Measurements from ENCODE around the gene UQCR11. TPM values are rescaled to one million over a fixed set of nuclear protein-coding genes. Genes with fewer than 3 reads are reported as not detected.
A peak's percentile ranks its signal among the peaks of the same experiment; 100 is the strongest.
"Not testable (repeated sequence)": the region's sequence is repeated elsewhere in the genome, so short reads cannot be mapped to it uniquely, and the experiment has no call there.

The UQCR11 gene
- total and polyA plus RNA-seq, 5 donors from 2014 or later = 126 to 819 (median 574) TPM

DNA sequence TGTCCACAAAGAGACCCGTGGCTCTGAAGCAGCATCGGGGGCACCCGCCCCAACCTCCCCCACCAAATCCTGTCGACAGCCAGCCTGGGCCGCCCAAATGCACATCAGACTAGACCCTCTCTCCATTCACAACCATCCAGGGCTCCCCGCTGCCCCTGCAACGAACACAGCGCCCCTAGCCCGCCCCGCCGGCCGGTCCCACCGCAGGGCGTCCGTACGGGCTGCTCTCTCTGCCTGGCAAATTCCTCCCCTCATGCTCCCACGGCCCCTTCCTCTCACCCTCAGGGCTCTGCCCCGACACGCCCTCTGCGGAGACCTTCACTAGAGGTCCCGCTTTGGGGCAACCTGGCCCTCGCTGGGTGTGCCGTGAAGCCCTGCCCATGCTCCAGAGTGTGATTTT is 40.0 kb upstream of the UQCR11 start:
- Mint-ChIP-seq H3K27ac (no peak overlapping the region), H3K4me1 (peaks cover 0 to 10% (median 3%) of the 10 kb centered on the region in 4 donors), H3K36me3 (peaks cover 9% of the 10 kb centered on the region), H3K4me3 (no peak overlapping the region), H3K27me3 (no peaks in the 10 kb centered on the region), H3K9me3 (no peaks in the 10 kb centered on the region)
- H3K4me1 ChIP-seq (ENCODE audit: control insufficient read depth, insufficient read depth, low read length, poor library complexity, severe bottlenecking) = peaks cover 2% of the 10 kb centered on the region
- DNase-seq (no peak), ATAC-seq (ENCODE audit: low read depth in 2 of 2) (no peak)
- H3K9me3 ChIP-seq (ENCODE audit: control insufficient read depth in 2 of 2, low read length in 2 of 2) = no peaks in the 10 kb centered on the region
- no peaks in the 10 kb centered on the region for H3K27me3 ChIP-seq (ENCODE audit: control insufficient read depth, insufficient read depth, low read length)
- no peak overlapping the region for H3K4me3 ChIP-seq (ENCODE audit: low read depth, low read length)
- no peak overlapping the region for H3K27ac ChIP-seq (ENCODE audit: insufficient read depth, low read length, poor library complexity, severe bottlenecking)
- peaks cover 17% of the 10 kb centered on the region for H3K36me3 ChIP-seq (ENCODE audit: control insufficient read depth, insufficient read depth, low read length)

GRCh38 chr19:1644070-1644469 is 38.8 kb upstream of the UQCR11 start:
- peaks cover 19% of the 10 kb centered on the region for H3K36me3 ChIP-seq (ENCODE audit: control insufficient read depth, insufficient read depth, low read length)

DNA sequence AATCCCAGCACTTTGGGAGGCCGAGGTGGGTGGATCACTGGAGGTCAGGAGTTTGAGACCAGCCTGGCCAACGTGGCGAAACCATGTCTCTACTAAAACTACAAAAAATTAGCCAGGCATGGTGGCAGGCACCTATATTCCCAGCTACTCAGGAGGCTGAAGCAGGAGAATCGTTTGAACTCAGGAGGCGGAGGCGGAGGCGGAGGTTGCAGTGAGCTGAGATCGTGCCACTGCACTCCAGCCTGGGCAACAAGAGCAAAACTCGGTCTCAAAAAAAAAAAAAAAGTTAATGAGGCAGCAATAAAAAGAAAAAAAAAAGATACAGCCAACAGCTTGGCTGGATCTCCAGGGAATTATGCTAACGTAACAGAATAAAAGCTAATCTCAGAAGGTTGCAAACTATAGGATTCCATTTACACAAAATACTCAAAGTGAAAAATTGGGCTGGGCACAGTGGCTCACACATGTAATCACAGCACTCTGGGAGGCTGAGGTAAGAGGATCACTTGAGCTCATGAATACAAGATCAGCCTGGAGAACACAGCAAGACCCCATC is 35.7 kb upstream of the UQCR11 start:
- H3K27ac ChIP-seq (ENCODE audit: insufficient read depth, low read length, poor library complexity, severe bottlenecking); H3K9me3 Mint-ChIP-seq; H3K4me3 ChIP-seq (ENCODE audit: low read depth, low read length); H3K4me3 Mint-ChIP-seq; H3K4me1 Mint-ChIP-seq; H3K9me3 ChIP-seq (ENCODE audit: control insufficient read depth in 2 of 2, low read length in 2 of 2); DNase-seq; H3K4me1 ChIP-seq (ENCODE audit: control insufficient read depth, insufficient read depth, low read length, poor library complexity, severe bottlenecking); H3K27me3 ChIP-seq (ENCODE audit: control insufficient read depth, insufficient read depth, low read length); H3K27me3 Mint-ChIP-seq; ATAC-seq (ENCODE audit: low read depth in 2 of 2): not testable (repeated sequence)
- peaks cover 26% of the 10 kb centered on the region for H3K36me3 ChIP-seq (ENCODE audit: control insufficient read depth, insufficient read depth, low read length)
- H3K36me3 Mint-ChIP-seq = peaks cover 23% of the 10 kb centered on the region
- H3K27ac Mint-ChIP-seq = peak overlapping the region in 1 of 3 donors; percentile 25

More at GRCh38 chr19:1644070-1644469, 38.8 kb upstream of the UQCR11 start:
- no peak overlapping the region for H3K27ac ChIP-seq (ENCODE audit: insufficient read depth, low read length, poor library complexity, severe bottlenecking)
- Mint-ChIP-seq H3K9me3 (no peaks in the 10 kb centered on the region), H3K4me3 (no peak overlapping the region), H3K27me3 (no peaks in the 10 kb centered on the region), H3K4me1 (peaks cover 0 to 6% (median 3%) of the 10 kb centered on the region in 4 donors), H3K27ac (no peak overlapping the region), H3K36me3 (peaks cover 16% of the 10 kb centered on the region)
- ATAC-seq (ENCODE audit: low read depth in 2 of 2) (no peak), DNase-seq (no peak)
- H3K4me3 ChIP-seq (ENCODE audit: low read depth, low read length) = no peak overlapping the region
- no peaks in the 10 kb centered on the region for H3K9me3 ChIP-seq (ENCODE audit: control insufficient read depth in 2 of 2, low read length in 2 of 2)
- no peaks in the 10 kb centered on the region for H3K4me1 ChIP-seq (ENCODE audit: control insufficient read depth, insufficient read depth, low read length, poor library complexity, severe bottlenecking)
- H3K27me3 ChIP-seq (ENCODE audit: control insufficient read depth, insufficient read depth, low read length) = no peaks in the 10 kb centered on the region

DNA sequence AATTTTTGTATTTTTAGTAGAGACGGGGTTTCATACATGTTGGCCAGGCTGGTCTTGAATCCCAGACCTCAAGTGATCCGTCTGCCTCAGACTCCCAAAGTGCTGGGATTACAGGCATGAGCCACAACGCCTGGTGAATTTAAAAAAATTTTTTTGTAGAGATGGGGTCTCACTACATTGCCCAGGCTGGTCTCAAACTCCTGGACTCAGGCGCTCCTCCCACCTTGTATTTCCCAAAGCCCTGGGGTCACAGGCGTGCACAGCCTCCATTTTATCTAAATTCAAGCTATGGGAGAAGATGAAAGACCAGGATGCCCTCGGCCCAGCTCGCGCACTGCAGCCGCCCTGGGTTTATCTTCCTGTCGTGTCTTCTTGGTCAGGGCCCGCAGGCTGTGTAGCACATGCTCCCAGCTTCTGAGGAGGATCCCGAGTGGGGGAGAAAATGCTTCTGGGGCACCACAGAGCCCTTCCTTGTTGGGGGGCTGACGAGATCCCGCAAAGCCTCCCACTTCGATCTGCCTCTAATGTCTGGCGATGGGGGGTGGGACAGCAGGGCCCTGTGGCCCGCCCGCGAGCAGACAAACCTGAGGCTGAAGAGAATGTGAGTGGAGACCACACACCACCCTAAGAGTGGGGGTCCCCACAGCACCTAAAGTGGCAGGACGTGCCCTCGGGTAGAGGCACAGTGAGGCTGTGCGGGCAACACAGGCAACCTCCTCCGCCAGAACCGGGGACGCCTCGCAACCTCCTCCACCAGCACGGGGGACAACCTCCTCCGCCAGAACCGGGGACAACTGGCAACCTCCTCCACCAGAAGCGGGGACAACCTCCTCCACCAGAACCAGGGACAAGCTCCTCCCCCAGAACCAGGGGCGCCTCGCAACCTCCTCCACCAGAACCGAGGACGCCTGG is 31.3 kb upstream of the UQCR11 start:
- H3K4me1 ChIP-seq (ENCODE audit: control insufficient read depth, insufficient read depth, low read length, poor library complexity, severe bottlenecking) = no peaks in the 10 kb centered on the region
- H3K27ac ChIP-seq (ENCODE audit: insufficient read depth, low read length, poor library complexity, severe bottlenecking) = no peak overlapping the region
- Mint-ChIP-seq H3K9me3 (no peaks in the 10 kb centered on the region), H3K27me3 (no peaks in the 10 kb centered on the region), H3K36me3 (peaks cover 23% of the 10 kb centered on the region), H3K4me1 (peaks cover 0 to 10% (median 5%) of the 10 kb centered on the region in 4 donors), H3K4me3 (no peak overlapping the region), H3K27ac (peak overlapping the region in 1 of 3 donors; percentile 25)
- no peaks in the 10 kb centered on the region for H3K27me3 ChIP-seq (ENCODE audit: control insufficient read depth, insufficient read depth, low read length)
- no peak for DNase-seq
- peaks cover 30% of the 10 kb centered on the region for H3K36me3 ChIP-seq (ENCODE audit: control insufficient read depth, insufficient read depth, low read length)
- no peak for ATAC-seq (ENCODE audit: low read depth in 2 of 2)
- H3K4me3 ChIP-seq (ENCODE audit: low read depth, low read length) = no peak overlapping the region
- no peaks in the 10 kb centered on the region for H3K9me3 ChIP-seq (ENCODE audit: control insufficient read depth in 2 of 2, low read length in 2 of 2)

DNA sequence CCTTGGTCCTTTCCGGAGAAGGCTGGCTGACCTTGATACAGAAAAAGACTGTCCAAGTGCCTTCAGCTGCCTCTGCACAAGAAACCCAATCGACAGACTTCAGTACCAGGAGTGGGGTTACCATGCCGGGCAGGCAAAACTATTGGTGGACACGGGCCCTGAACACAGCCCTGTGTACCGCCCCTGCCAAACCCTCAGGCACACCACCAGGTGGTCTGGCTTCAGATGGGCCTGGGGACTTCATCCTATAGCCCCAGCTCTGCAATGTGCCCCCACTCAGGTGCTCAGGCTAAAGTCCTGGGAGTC is 29.6 kb upstream of the UQCR11 start:
- H3K4me3 Mint-ChIP-seq = no peak overlapping the region
- H3K4me1 Mint-ChIP-seq = peaks cover 0 to 10% (median 4%) of the 10 kb centered on the region in 4 donors
- Histone ChIP-seq H3K27me3 (ENCODE audit: control insufficient read depth, insufficient read depth, low read length) (no peaks in the 10 kb centered on the region), H3K36me3 (ENCODE audit: control insufficient read depth, insufficient read depth, low read length) (peaks cover 26% of the 10 kb centered on the region), H3K9me3 (ENCODE audit: control insufficient read depth in 2 of 2, low read length in 2 of 2) (no peaks in the 10 kb centered on the region), H3K4me1 (ENCODE audit: control insufficient read depth, insufficient read depth, low read length, poor library complexity, severe bottlenecking) (no peaks in the 10 kb centered on the region), H3K4me3 (ENCODE audit: low read depth, low read length) (no peak overlapping the region), H3K27ac (ENCODE audit: insufficient read depth, low read length, poor library complexity, severe bottlenecking) (no peak overlapping the region)
- H3K27ac Mint-ChIP-seq = no peak overlapping the region
- H3K27me3 Mint-ChIP-seq = no peaks in the 10 kb centered on the region
- H3K36me3 Mint-ChIP-seq = peaks cover 23% of the 10 kb centered on the region
- no peaks in the 10 kb centered on the region for H3K9me3 Mint-ChIP-seq
- no peak for DNase-seq
- ATAC-seq (ENCODE audit: low read depth in 2 of 2) = no peak

GRCh38 chr19:1634242-1634937 is 29.1 kb upstream of the UQCR11 start:
- Histone ChIP-seq H3K27me3 (ENCODE audit: control insufficient read depth, insufficient read depth, low read length) (no peaks in the 10 kb centered on the region), H3K4me1 (ENCODE audit: control insufficient read depth, insufficient read depth, low read length, poor library complexity, severe bottlenecking) (no peaks in the 10 kb centered on the region), H3K27ac (ENCODE audit: insufficient read depth, low read length, poor library complexity, severe bottlenecking) (no peak overlapping the region), H3K4me3 (ENCODE audit: low read depth, low read length) (no peak overlapping the region), H3K9me3 (ENCODE audit: control insufficient read depth in 2 of 2, low read length in 2 of 2) (no peaks in the 10 kb centered on the region), H3K36me3 (ENCODE audit: control insufficient read depth, insufficient read depth, low read length) (peaks cover 25% of the 10 kb centered on the region)
- Mint-ChIP-seq H3K9me3 (no peaks in the 10 kb centered on the region), H3K4me1 (peaks cover 0 to 10% (median 3%) of the 10 kb centered on the region in 4 donors), H3K27ac (no peak overlapping the region), H3K36me3 (peaks cover 18% of the 10 kb centered on the region), H3K27me3 (no peaks in the 10 kb centered on the region), H3K4me3 (no peak overlapping the region)
- no peak for ATAC-seq (ENCODE audit: low read depth in 2 of 2)
- no peak for DNase-seq

DNA sequence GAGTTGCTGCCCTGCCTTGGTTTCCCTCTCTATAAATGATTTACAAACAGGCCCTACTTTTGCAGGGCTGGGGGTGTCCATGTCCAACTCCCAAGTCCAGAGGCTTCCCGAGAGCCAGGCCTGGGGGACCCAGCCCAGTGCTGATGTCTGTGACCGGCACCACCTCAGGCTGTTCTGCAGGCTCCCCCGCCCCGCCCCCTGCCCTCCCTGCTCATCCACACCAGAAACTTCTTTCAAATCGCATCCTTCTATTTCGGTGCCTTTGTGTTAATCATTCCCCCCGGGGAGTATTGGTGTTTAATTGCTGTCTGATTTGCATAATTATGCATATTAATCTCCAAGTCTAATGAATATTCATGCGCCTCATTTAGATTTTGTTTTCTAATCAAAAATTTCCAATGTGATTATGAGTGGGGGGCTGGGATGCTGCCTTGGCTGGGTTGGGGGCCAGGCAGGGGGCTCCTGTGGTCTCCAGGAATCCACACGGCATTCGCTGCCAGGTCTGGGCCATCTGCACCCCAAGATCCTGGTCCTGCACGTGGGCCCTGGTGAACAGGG is 28.1 kb upstream of the UQCR11 start:
- Mint-ChIP-seq H3K27me3 (no peaks in the 10 kb centered on the region), H3K27ac (no peak overlapping the region)
- DNase-seq = no peak

More for the DNA sequence above, 28.1 kb upstream of the UQCR11 start:
- peaks cover 15% of the 10 kb centered on the region for H3K36me3 ChIP-seq (ENCODE audit: control insufficient read depth, insufficient read depth, low read length)
- no peak overlapping the region for H3K4me3 Mint-ChIP-seq
- peaks cover 0 to 3% (median under 1%) of the 10 kb centered on the region in 4 donors for H3K4me1 Mint-ChIP-seq
- H3K27me3 ChIP-seq (ENCODE audit: control insufficient read depth, insufficient read depth, low read length) = no peaks in the 10 kb centered on the region
- no peaks in the 10 kb centered on the region for H3K4me1 ChIP-seq (ENCODE audit: control insufficient read depth, insufficient read depth, low read length, poor library complexity, severe bottlenecking)
- no peaks in the 10 kb centered on the region for H3K9me3 Mint-ChIP-seq
- H3K4me3 ChIP-seq (ENCODE audit: low read depth, low read length) = no peak overlapping the region
- no peak for ATAC-seq (ENCODE audit: low read depth in 2 of 2)
- peaks cover 11% of the 10 kb centered on the region for H3K36me3 Mint-ChIP-seq
- H3K9me3 ChIP-seq (ENCODE audit: control insufficient read depth in 2 of 2, low read length in 2 of 2) = no peaks in the 10 kb centered on the region
- no peak overlapping the region for H3K27ac ChIP-seq (ENCODE audit: insufficient read depth, low read length, poor library complexity, severe bottlenecking)
